GM10847 (cell line): ENCODE measurements around the gene ADCY2.

Source experiments
- POLR2A ChIP-seq: IDR thresholded peaks from 2 replicates; pipeline ENCODE4 v1.6.1; 2011; ENCODE audit not compliant: insufficient read length; ENCODE audit errors: extremely low read depth

ADCY2 gene

GRCh38 chr5:7391814-7392692 lies 3.9 kb upstream of the ADCY2 start:
- TF ChIP-seq POLR2A, result no peak

GRCh38 chr5:7392693-7393024 lies 3.3 kb upstream of the ADCY2 start:
- TF ChIP-seq POLR2A, result no peak

GRCh38 chr5:7393921-7394799 lies 1.8 kb upstream of the ADCY2 start:
- TF ChIP-seq POLR2A, result no peak

GRCh38 chr5:7394889-7395431 lies 978 bp upstream of the ADCY2 start:
- TF ChIP-seq POLR2A, result no peak

- TF ChIP-seq POLR2A, result no peak
Observed at GRCh38 chr5:7395432-7395946, 449 bp upstream of the ADCY2 start.

GRCh38 chr5:7396713-7397454 lies 946 bp downstream of the ADCY2 start:
- no peak for TF ChIP-seq POLR2A

- TF ChIP-seq POLR2A, result no peak
Observed at GRCh38 chr5:7397937-7398336, 2.0 kb downstream of the ADCY2 start.

- no peak for TF ChIP-seq POLR2A
Observed at GRCh38 chr5:7398596-7399280, 2.8 kb downstream of the ADCY2 start.

- no peak for TF ChIP-seq POLR2A
Observed at GRCh38 chr5:7405277-7405676, 9.3 kb downstream of the ADCY2 start.

GRCh38 chr5:7410936-7411511 lies 15.1 kb downstream of the ADCY2 start:
- TF ChIP-seq POLR2A, result no peak

GRCh38 chr5:7412409-7412808 lies 16.5 kb downstream of the ADCY2 start:
- TF ChIP-seq POLR2A, result no peak

GRCh38 chr5:7415123-7415522 lies 19.2 kb downstream of the ADCY2 start:
- no peak for TF ChIP-seq POLR2A

- no peak for TF ChIP-seq POLR2A
Observed at GRCh38 chr5:7415587-7416535, 19.9 kb downstream of the ADCY2 start.
